Adrenal gland (tissue), 12 donors: ENCODE results near the gene ANKS1B. TPM values are rescaled to one million over a fixed set of nuclear protein-coding genes. Genes with fewer than 3 reads are reported as not detected.

Source experiments
- DNase-seq, 7 donors: peaks; one replicate each; pipeline ENCODE4 v3.0.0-alpha.2; 2019 to 2020
- H3K27ac ChIP-seq, 5 donors: fragments of 200-600 bp; sonication (generic) in 4 of 5; 1 replicate in 3 of 5; 2 replicates in 2 of 5; pipeline versions ENCODE4 v1.5.1 to v1.8.0; 2016 to 2020; ENCODE audit warnings: mild to moderate bottlenecking in 1 of 5
- H3K27me3 ChIP-seq: fragments of 200-600 bp; 2 replicates; pipeline ENCODE4 v1.8.0; 2021
- H3K36me3 ChIP-seq, 2 donors: fragments of 200-600 bp; replicated peaks in 1 of 2; 1 replicate in 1 of 2; 2 replicates in 1 of 2; pipeline versions ENCODE4 v1.5.1 to v1.8.0; 2018 to 2022
- H3K4me1 ChIP-seq, 2 donors: fragments of 200-600 bp; replicated peaks in 1 of 2; 1 replicate in 1 of 2; 2 replicates in 1 of 2; pipeline versions ENCODE4 v1.5.1 to v1.8.0; 2018 to 2021
- H3K4me3 ChIP-seq, 4 donors: fragments of 200-600 bp; sonication (generic) in 3 of 4; one replicate each; pipeline ENCODE4 v1.5.1; 2016 to 2018
- H3K9me3 ChIP-seq, 3 donors: fragments of 200-600 bp; sonication (generic) in 1 of 3; replicated peaks in 1 of 3; 1 replicate in 2 of 3; 2 replicates in 1 of 3; pipeline versions ENCODE4 v1.5.1 to v1.8.0; 2016 to 2021
- CTCF ChIP-seq, 6 experiments: fragments of 450-650 bp in 4 of 6; fragments of 200-600 bp in 2 of 6; sonication (generic) in 1 of 6; IDR thresholded peaks; 1 replicate in 5 of 6; 2 replicates in 1 of 6; pipeline versions ENCODE4 v1.5.1 to v1.8.0; 2016 to 2021; ENCODE audit warnings: antibody characterized with exemption in 6 of 6, mild to moderate bottlenecking in 2 of 6, moderate library complexity in 1 of 6
- POLR2A ChIP-seq, 2 donors: fragments of 450-650 bp; IDR thresholded peaks; one replicate each; pipeline ENCODE4 v1.6.1; 2017; ENCODE audit warnings: antibody characterized with exemption in 2 of 2, mild to moderate bottlenecking in 2 of 2, moderate library complexity in 1 of 2
- WGBS, 4 donors: extraction: QIAGEN DNeasy Blood & Tissue Kit in 2 of 4; methylation state at CpG; one replicate each; pipeline versions ENCODE4 v1.1.5 to v1.1.7; 2013 to 2017; 5-methylcytosine and 5-hydroxymethylcytosine counted together
- intact Hi-C, 2 donors: fragments of 100-400 bp; cut with DNase I; formaldehyde crosslinking; loops; one replicate each; pipeline versions ENCODE4 v1.14.1 to v1.15.0; 2022 to 2023
- polyA plus RNA-seq, 3 donors: library from polyadenylated mRNA; stranded (reverse); fragments of 200-250 nt in 2 of 3; fragments of 350-450 nt in 1 of 3; fragmentation: Illumina TruSeq in 1 of 3; extraction: RNeasy Lipid Tissue Mini Kit (QIAGEN cat#74804) in 1 of 3; gene quantifications; one replicate each; pipeline ENCODE4 v1.2.3, GENCODE V29; 2013 to 2014
- total RNA-seq, 9 donors: library from RNA; depleted of rRNA in 4 of 9; stranded (reverse); fragments of >200 nt in 4 of 9; fragments of 120-200 nt in 1 of 9; fragmentation: NEBNext Ultra II Directional in 1 of 9; extraction: Animal tissue kit (Norgen Biotek cat#: 25700) in 1 of 9; gene quantifications; one replicate each; pipeline versions ENCODE4 v1.1.0 to v1.2.4, GENCODE V29; 2013 to 2023
- donor health status: healthy with polysubstance abuse.
- donor health status: Bipolar disorder and iron deficiency.
- donor health status: DM: yes; HTN: yes; CAD: no.
- donor health status: DM: no; HTN: no; CAD: no.
- donor health status: DM: no; HTN: no; CAD: no.
- donor health status: DM: yes; HTN: yes; CAD: no.

ANKS1B gene
- total and polyA plus RNA-seq, 12 donors = 1.3 to 28.1 (median 8.0) TPM

GRCh38 chr12:99879439-99879838, 105.3 kb downstream of the ANKS1B start:
- Histone ChIP-seq H3K27me3 (no peaks in the 10 kb centered on the region), H3K27ac (no peak overlapping the region), H3K9me3 (no peaks in the 10 kb centered on the region), H3K4me1 (no peaks in the 10 kb centered on the region), H3K4me3 (no peak overlapping the region), H3K36me3 (no peaks in the 10 kb centered on the region)
- no peak for TF ChIP-seq POLR2A (IDR thresholded peaks at IDR 0.05)
- no peak for DNase-seq
- intact Hi-C loops = no loop called here

GRCh38 chr12:99875081-99875480, 109.7 kb downstream of the ANKS1B start:
- intact Hi-C loops = no loop called here
- H3K4me1 ChIP-seq = no peaks in the 10 kb centered on the region
- no peaks in the 10 kb centered on the region for H3K36me3 ChIP-seq
- no peaks in the 10 kb centered on the region for H3K27me3 ChIP-seq
- no peak overlapping the region for H3K27ac ChIP-seq
- H3K4me3 ChIP-seq = no peak overlapping the region
- no peak for DNase-seq
- TF ChIP-seq POLR2A (IDR thresholded peaks at IDR 0.05) (no peak), CTCF (IDR thresholded peaks at IDR 0.05) (no peak)
- H3K9me3 ChIP-seq = peaks cover 0 to 6% (median 0%) of the 10 kb centered on the region in 3 donors

- peaks cover 0 to 6% (median 0%) of the 10 kb centered on the region in 3 donors for H3K9me3 ChIP-seq
- intact Hi-C loops = no loop called here
- H3K36me3 ChIP-seq = no peaks in the 10 kb centered on the region
- H3K4me3 ChIP-seq = no peak overlapping the region
- H3K27me3 ChIP-seq = no peaks in the 10 kb centered on the region
- no peak for DNase-seq
- WGBS, 4 donors = 91 to 96% (median 95%) methylated on average over 5 of the region's 5 CpGs
- TF ChIP-seq CTCF (IDR thresholded peaks at IDR 0.05) (no peak), POLR2A (IDR thresholded peaks at IDR 0.05) (no peak)
- H3K4me1 ChIP-seq = no peaks in the 10 kb centered on the region
- H3K27ac ChIP-seq = no peak overlapping the region
These were observed 114.7 kb downstream of the ANKS1B start for GRCh38 chr12:99870085-99870484.

- no peaks in the 10 kb centered on the region for H3K4me1 ChIP-seq
- H3K4me3 ChIP-seq = no peak overlapping the region
- H3K27me3 ChIP-seq = no peaks in the 10 kb centered on the region
- no peaks in the 10 kb centered on the region for H3K36me3 ChIP-seq
- 79 to 88% (median 86%) methylated on average over 4 of the region's 4 CpGs for WGBS, 4 donors
- no peak for DNase-seq
- no peak for TF ChIP-seq CTCF (IDR thresholded peaks at IDR 0.05)
- no peak for TF ChIP-seq POLR2A (IDR thresholded peaks at IDR 0.05)
- H3K27ac ChIP-seq = no peak overlapping the region
- H3K9me3 ChIP-seq = no peaks in the 10 kb centered on the region
- intact Hi-C loops = no loop called here
These were observed 123.0 kb downstream of the ANKS1B start for GRCh38 chr12:99861731-99862130.

GRCh38 chr12:99859126-99859525, 125.6 kb downstream of the ANKS1B start:
- no peak overlapping the region for H3K27ac ChIP-seq
- H3K9me3 ChIP-seq = no peaks in the 10 kb centered on the region
- 88 to 100% (median 93%) methylated on average over 1 of the region's 1 CpG for WGBS, 4 donors
- no peaks in the 10 kb centered on the region for H3K4me1 ChIP-seq
- no peak overlapping the region for H3K4me3 ChIP-seq
- DNase-seq = no peak
- no peaks in the 10 kb centered on the region for H3K36me3 ChIP-seq
- intact Hi-C loops = no loop called here
- H3K27me3 ChIP-seq = no peaks in the 10 kb centered on the region
- TF ChIP-seq CTCF (IDR thresholded peaks at IDR 0.05) (no peak), POLR2A (IDR thresholded peaks at IDR 0.05) (no peak)
